Uterus (tissue), 2 donors: ENCODE results near the gene ARL10.

Experiments used
- POLR2A ChIP-seq, 2 donors: fragments of 450-650 bp; IDR thresholded peaks; one replicate each; pipeline ENCODE4 v1.6.1; 2016; ENCODE audit warnings: antibody characterized with exemption in 2 of 2, mild to moderate bottlenecking in 1 of 2, moderate library complexity in 1 of 2
- TF ChIP-seq, protein P1 (sequence below), 4 experiments: fragments of 200-600 bp in 2 of 4; fragments of 450-650 bp in 2 of 4; sonication (generic) in 2 of 4; IDR thresholded peaks; one replicate each; pipeline ENCODE4 v1.5.1; 2016 to 2019; ENCODE audit warnings: antibody characterized with exemption in 4 of 4, mild to moderate bottlenecking in 2 of 4, moderate library complexity in 1 of 4

DNA sequence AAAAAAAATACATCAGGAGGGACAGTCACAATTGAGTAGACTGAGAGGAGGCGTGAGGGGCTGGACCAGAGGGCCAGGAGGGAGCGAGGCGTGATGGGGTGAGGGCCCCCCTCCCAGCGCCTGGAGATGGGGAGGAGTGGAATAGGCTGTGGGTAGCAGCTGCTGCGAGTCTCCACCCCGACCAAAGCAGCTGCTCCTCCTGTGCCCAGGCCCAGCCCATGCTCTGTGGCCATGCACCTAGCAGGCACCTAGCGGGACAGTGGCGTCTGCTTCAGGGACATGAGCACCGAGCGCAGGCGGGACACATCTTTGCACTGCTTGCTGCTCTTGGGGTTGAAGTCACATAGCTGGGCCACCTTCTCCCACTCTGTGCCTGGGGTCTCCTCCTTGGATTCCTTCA lies 27.2 kb downstream of the ARL10 start:
- TF ChIP-seq, protein P1, sequence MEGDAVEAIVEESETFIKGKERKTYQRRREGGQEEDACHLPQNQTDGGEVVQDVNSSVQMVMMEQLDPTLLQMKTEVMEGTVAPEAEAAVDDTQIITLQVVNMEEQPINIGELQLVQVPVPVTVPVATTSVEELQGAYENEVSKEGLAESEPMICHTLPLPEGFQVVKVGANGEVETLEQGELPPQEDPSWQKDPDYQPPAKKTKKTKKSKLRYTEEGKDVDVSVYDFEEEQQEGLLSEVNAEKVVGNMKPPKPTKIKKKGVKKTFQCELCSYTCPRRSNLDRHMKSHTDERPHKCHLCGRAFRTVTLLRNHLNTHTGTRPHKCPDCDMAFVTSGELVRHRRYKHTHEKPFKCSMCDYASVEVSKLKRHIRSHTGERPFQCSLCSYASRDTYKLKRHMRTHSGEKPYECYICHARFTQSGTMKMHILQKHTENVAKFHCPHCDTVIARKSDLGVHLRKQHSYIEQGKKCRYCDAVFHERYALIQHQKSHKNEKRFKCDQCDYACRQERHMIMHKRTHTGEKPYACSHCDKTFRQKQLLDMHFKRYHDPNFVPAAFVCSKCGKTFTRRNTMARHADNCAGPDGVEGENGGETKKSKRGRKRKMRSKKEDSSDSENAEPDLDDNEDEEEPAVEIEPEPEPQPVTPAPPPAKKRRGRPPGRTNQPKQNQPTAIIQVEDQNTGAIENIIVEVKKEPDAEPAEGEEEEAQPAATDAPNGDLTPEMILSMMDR (IDR thresholded peaks at IDR 0.05): no peak
- TF ChIP-seq POLR2A (IDR thresholded peaks at IDR 0.05): no peak
